SK-N-SH (cell line): ENCODE measurements around the gene DGKI. TPM values are rescaled to one million over a fixed set of nuclear protein-coding genes. Genes with fewer than 3 reads are reported as not detected.

Experiments used
- CTCF ChIA-PET: fragments of 300-600, 350-600 bp; formaldehyde crosslinking; extraction: SDS; loops from one replicate; lab custom pipeline; 2021; lab: Yijun Ruan, JAX
- POLR2A ChIA-PET: fragments of 350-600 bp; sonication (Branson Sonifier 250); formaldehyde crosslinking; extraction: SDS; loops from one replicate; lab custom pipeline; 2020; ENCODE audit warnings: antibody characterized with exemption, inconsistent platforms; lab: Yijun Ruan, JAX
- DNase-seq: peaks from one replicate; pipeline ENCODE4 v3.0.0; 2012
- H2AFZ ChIP-seq: fragments of 200-600 bp; sonication (generic); 2 replicates; pipeline ENCODE4 v1.8.1; 2016; ENCODE audit warnings: antibody characterized with exemption, mild to moderate bottlenecking, low read depth
- H3F3A ChIP-seq: fragments of 200-600 bp; sonication (generic); replicated peaks from 2 replicates; pipeline ENCODE3; 2016; ENCODE audit warnings: antibody characterized with exemption, mild to moderate bottlenecking; ENCODE audit not compliant: insufficient read depth
- H3K27ac ChIP-seq, 2 experiments: fragments of 200-500 bp in 1 of 2; fragments of 200-600 bp in 1 of 2; sonication (Bioruptor generic) in 1 of 2; sonication (generic), shearing (Covaris generic) in 1 of 2; 2 replicates each; pipeline versions ENCODE4 v1.5.1 to v1.6.1; 2014 to 2016; ENCODE audit warnings: low read depth in 2 of 2, inconsistent platforms in 1 of 2, low read length in 1 of 2, mild to moderate bottlenecking in 1 of 2, mixed read lengths in 1 of 2
- H3K27me3 ChIP-seq: fragments of 200-600 bp; sonication (generic), shearing (Covaris generic); 2 replicates; pipeline ENCODE4 v1.6.1; 2016; ENCODE audit warnings: mixed run types; ENCODE audit not compliant: insufficient read depth
- H3K36me3 ChIP-seq, 2 experiments: fragments of 200-500 bp in 1 of 2; fragments of 200-600 bp in 1 of 2; sonication (Bioruptor generic) in 1 of 2; sonication (generic) in 1 of 2; replicated peaks in 1 of 2; 2 replicates each; pipeline versions ENCODE3 to v1.5.1; 2014 to 2016; ENCODE audit warnings: low read length in 1 of 2, mild to moderate bottlenecking in 1 of 2; ENCODE audit not compliant: insufficient read depth in 2 of 2, control insufficient read depth in 1 of 2
- H3K4me1 ChIP-seq, 2 experiments: fragments of 200-500 bp in 1 of 2; fragments of 200-600 bp in 1 of 2; sonication (Bioruptor generic) in 1 of 2; sonication (generic), shearing (Covaris generic) in 1 of 2; 2 replicates each; pipeline versions ENCODE4 v1.5.1 to v1.6.1; 2014 to 2016; ENCODE audit warnings: low read depth in 1 of 2, low read length in 1 of 2, mixed run types in 1 of 2; ENCODE audit not compliant: insufficient read depth in 2 of 2, control insufficient read depth in 1 of 2
- H3K4me2 ChIP-seq: fragments of 200-600 bp; sonication (generic), shearing (Covaris generic); 2 replicates; pipeline ENCODE4 v1.6.1; 2017; ENCODE audit warnings: mixed run types
- H3K4me3 ChIP-seq, 2 experiments: fragments of 200-500 bp in 1 of 2; fragments of 200-600 bp in 1 of 2; sonication (Bioruptor generic) in 1 of 2; sonication (generic), shearing (Covaris generic) in 1 of 2; 2 replicates each; pipeline versions ENCODE4 v1.5.1 to v1.8.1; 2014 to 2016; ENCODE audit warnings: low read depth in 2 of 2, inconsistent platforms in 1 of 2, low read length in 1 of 2, mild to moderate bottlenecking in 1 of 2, mixed read lengths in 1 of 2, moderate library complexity in 1 of 2
- H3K79me2 ChIP-seq: fragments of 200-600 bp; sonication (generic); 2 replicates; pipeline ENCODE4 v1.8.1; 2017; ENCODE audit warnings: mild to moderate bottlenecking; ENCODE audit not compliant: insufficient read depth
- H3K9ac ChIP-seq: fragments of 200-600 bp; sonication (generic); 2 replicates; pipeline ENCODE4 v1.6.1; 2017; ENCODE audit warnings: mixed run types
- H3K9me2 ChIP-seq: fragments of 200-600 bp; sonication (generic); 2 replicates; pipeline ENCODE4 v1.6.1; 2017; ENCODE audit warnings: mixed run types
- H3K9me3 ChIP-seq: fragments of 200-600 bp; sonication (generic); 2 replicates; pipeline ENCODE4 v1.6.1; 2017; ENCODE audit warnings: mixed run types, mild to moderate bottlenecking, moderate library complexity
- H4K20me1 ChIP-seq: fragments of 200-600 bp; sonication (generic); 2 replicates; pipeline ENCODE4 v1.6.1; 2017; ENCODE audit warnings: mild to moderate bottlenecking, mixed run types; ENCODE audit not compliant: insufficient read depth
- CHD2 ChIP-seq: fragments of 150-350 bp; IDR thresholded peaks from 2 replicates; pipeline ENCODE4 v1.6.1; 2018; ENCODE audit warnings: low read length; ENCODE audit not compliant: partially characterized antibody
- EP300 ChIP-seq, 2 experiments: IDR thresholded peaks; 2 replicates each; pipeline versions ENCODE4 v1.4.0 to v1.6.1; 2012; ENCODE audit warnings: borderline replicate concordance in 1 of 2, low read depth in 1 of 2, low read length in 1 of 2
- FOSL2 ChIP-seq: IDR thresholded peaks from 2 replicates; pipeline ENCODE4 v1.4.0; 2012; ENCODE audit warnings: low read depth, mild to moderate bottlenecking, moderate library complexity, borderline replicate concordance
- FOXJ3 ChIP-seq: sonication (generic); formaldehyde crosslinking; IDR thresholded peaks from 2 replicates; pipeline ENCODE4 v1.5.1; 2020; ENCODE audit warnings: mild to moderate bottlenecking, missing genetic modification reagents
- GATA2 ChIP-seq: sonication (generic); formaldehyde crosslinking; IDR thresholded peaks from 2 replicates; pipeline ENCODE4 v1.5.0; 2020; ENCODE audit warnings: mild to moderate bottlenecking, missing genetic modification reagents
- NRF1 ChIP-seq: IDR thresholded peaks from 2 replicates; pipeline ENCODE4 v1.6.1; 2012; ENCODE audit warnings: low read depth, mild to moderate bottlenecking, low read length
- RAD21 ChIP-seq: IDR thresholded peaks from 2 replicates; pipeline ENCODE4 v1.6.1; 2012; ENCODE audit warnings: mild to moderate bottlenecking, low read length
- RCOR1 ChIP-seq: fragments of 150-350 bp; IDR thresholded peaks from 2 replicates; pipeline ENCODE4 v1.6.1; 2017; ENCODE audit warnings: antibody characterized with exemption, low read length
- RFX5 ChIP-seq: IDR thresholded peaks from 2 replicates; pipeline ENCODE4 v1.6.1; 2012; ENCODE audit warnings: mild to moderate bottlenecking, improper control_type of control experiment, low read length
- SIN3A ChIP-seq: IDR thresholded peaks from 2 replicates; pipeline ENCODE4 v1.6.1; 2012; ENCODE audit warnings: low read depth, mild to moderate bottlenecking, low read length, moderate library complexity, borderline replicate concordance
- WGBS: methylation state at CpG from one replicate; pipeline ENCODE4 v1.1.6; 2017; ENCODE audit warnings: low lambda C conversion rate; 5-methylcytosine and 5-hydroxymethylcytosine counted together
- polyA plus RNA-seq, 3 experiments: library from polyadenylated mRNA; depleted of rRNA; stranded (reverse); fragments of >200 nt; gene quantifications; 2 replicates each; pipeline ENCODE4 v1.2.3, GENCODE V29; 2012
- TF ChIP-seq, protein P1 (sequence below): IDR thresholded peaks from 2 replicates; pipeline ENCODE4 v1.4.0; 2012; ENCODE audit warnings: low read depth, borderline replicate concordance
- TF ChIP-seq, protein P2 (sequence below): fragments of 150-350 bp; IDR thresholded peaks from 2 replicates; pipeline ENCODE4 v1.6.1; 2017; ENCODE audit warnings: antibody characterized with exemption, low read length, low read depth, borderline replicate concordance
- TF ChIP-seq, protein P3 (sequence below): fragments of 200-600 bp; sonication (generic); IDR thresholded peaks from 2 replicates; pipeline ENCODE4 v1.6.1; 2017; ENCODE audit warnings: antibody characterized with exemption, mild to moderate bottlenecking, moderate library complexity

DGKI gene
- polyA plus RNA-seq, 1 of the 3 experiments (the other 2 are of a cell fraction), result 1.3 TPM

- 50% methylated on average over 1 of the region's 1 CpG for WGBS
- POLR2A ChIA-PET, result no interaction called here
- CTCF ChIA-PET, result interaction anchor here (1.1 to 1.2 kb wide), 3 partner anchors 11 to 176 kb away, joined by 3 to 4 read pairs (median 3); no protein-coding TSS in a partner anchor
Measured at GRCh38 chr7:137728426-137728825, 118.3 kb downstream of the DGKI start.

DNA sequence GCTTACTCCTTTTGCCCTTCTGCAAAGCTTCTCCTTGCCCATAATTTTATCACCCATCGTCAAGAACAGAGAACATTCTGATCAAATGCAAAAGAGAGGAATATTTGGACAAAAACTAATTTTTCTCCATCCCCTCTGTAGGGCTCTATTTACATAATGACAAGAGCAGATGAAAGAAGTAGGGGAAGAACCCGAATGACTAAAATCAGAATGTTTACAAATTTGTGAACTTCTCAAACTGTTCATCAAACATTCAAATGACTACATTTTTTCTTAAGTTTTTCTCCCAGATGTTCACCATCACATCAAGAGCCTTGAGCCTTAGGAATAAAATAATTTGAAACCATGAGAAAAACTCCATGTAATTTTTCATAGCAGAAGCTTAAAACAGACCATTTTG, 119.4 kb downstream of the DGKI start:
- Histone ChIP-seq H2AFZ (no peak overlapping the region), H3K4me3 (no peak overlapping the region), H3K27me3 (no peaks in the 10 kb centered on the region), H3K4me2 (no peak overlapping the region), H3F3A (no peaks in the 10 kb centered on the region), H3K9ac (no peak overlapping the region), H3K27ac (no peak overlapping the region), H3K79me2 (no peaks in the 10 kb centered on the region), H4K20me1 (no peaks in the 10 kb centered on the region), H3K4me1 (peaks cover 0 to 9% of the 10 kb centered on the region in 2 experiments; a peak in 1 of 4 replicates), H3K9me2 (no peaks in the 10 kb centered on the region), H3K9me3 (no peaks in the 10 kb centered on the region), H3K36me3 (peaks cover 0 to 15% of the 10 kb centered on the region in 2 experiments)
- TF ChIP-seq RAD21 (no peak), GATA2 (CRISPR knock-in tag) (no peak), RCOR1 (no peak), FOXJ3 (CRISPR knock-in tag) (no peak), RFX5 (no peak), EP300 (IDR thresholded peaks at IDR 0.05; ENCODE audit: borderline replicate concordance in 1 of 2, low read depth in 1 of 2, low read length in 1 of 2) (no peak)
- TF ChIP-seq, protein P1, sequence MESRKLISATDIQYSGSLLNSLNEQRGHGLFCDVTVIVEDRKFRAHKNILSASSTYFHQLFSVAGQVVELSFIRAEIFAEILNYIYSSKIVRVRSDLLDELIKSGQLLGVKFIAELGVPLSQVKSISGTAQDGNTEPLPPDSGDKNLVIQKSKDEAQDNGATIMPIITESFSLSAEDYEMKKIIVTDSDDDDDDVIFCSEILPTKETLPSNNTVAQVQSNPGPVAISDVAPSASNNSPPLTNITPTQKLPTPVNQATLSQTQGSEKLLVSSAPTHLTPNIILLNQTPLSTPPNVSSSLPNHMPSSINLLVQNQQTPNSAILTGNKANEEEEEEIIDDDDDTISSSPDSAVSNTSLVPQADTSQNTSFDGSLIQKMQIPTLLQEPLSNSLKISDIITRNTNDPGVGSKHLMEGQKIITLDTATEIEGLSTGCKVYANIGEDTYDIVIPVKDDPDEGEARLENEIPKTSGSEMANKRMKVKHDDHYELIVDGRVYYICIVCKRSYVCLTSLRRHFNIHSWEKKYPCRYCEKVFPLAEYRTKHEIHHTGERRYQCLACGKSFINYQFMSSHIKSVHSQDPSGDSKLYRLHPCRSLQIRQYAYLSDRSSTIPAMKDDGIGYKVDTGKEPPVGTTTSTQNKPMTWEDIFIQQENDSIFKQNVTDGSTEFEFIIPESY, result no peak
- TF ChIP-seq, protein P2, sequence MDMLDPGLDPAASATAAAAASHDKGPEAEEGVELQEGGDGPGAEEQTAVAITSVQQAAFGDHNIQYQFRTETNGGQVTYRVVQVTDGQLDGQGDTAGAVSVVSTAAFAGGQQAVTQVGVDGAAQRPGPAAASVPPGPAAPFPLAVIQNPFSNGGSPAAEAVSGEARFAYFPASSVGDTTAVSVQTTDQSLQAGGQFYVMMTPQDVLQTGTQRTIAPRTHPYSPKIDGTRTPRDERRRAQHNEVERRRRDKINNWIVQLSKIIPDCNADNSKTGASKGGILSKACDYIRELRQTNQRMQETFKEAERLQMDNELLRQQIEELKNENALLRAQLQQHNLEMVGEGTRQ, result no peak
- POLR2A ChIA-PET, result no interaction called here
- CTCF ChIA-PET, result interaction anchor here (1.1 to 1.3 kb wide), 3 partner anchors 10 to 15 kb away, joined by 3 to 5 read pairs (median 4); no protein-coding TSS in a partner anchor
- DNase-seq, result no peak
- WGBS, result 69% methylated on average over 2 of the region's 2 CpGs

More at GRCh38 chr7:137728426-137728825, 118.3 kb downstream of the DGKI start:
- Histone ChIP-seq H2AFZ (no peak overlapping the region), H3K27ac (no peak overlapping the region), H4K20me1 (no peaks in the 10 kb centered on the region), H3K4me2 (no peak overlapping the region), H3K36me3 (peaks cover 0 to 14% of the 10 kb centered on the region in 2 experiments), H3K79me2 (no peaks in the 10 kb centered on the region), H3K9ac (no peak overlapping the region), H3K4me3 (no peak overlapping the region), H3K27me3 (no peaks in the 10 kb centered on the region), H3K4me1 (peaks cover 0 to 9% of the 10 kb centered on the region in 2 experiments; a peak in 1 of 4 replicates), H3F3A (no peaks in the 10 kb centered on the region), H3K9me2 (no peaks in the 10 kb centered on the region), H3K9me3 (no peaks in the 10 kb centered on the region)
- no peak for DNase-seq
- TF ChIP-seq RCOR1, result no peak
- TF ChIP-seq, protein P1, result no peak
- no peak for TF ChIP-seq CHD2
- TF ChIP-seq SIN3A, result no peak
- TF ChIP-seq RFX5, result no peak
- no peak for TF ChIP-seq NRF1
- TF ChIP-seq FOSL2, result no peak
- TF ChIP-seq, protein P2, result no peak
- TF ChIP-seq GATA2 (CRISPR knock-in tag), result no peak
- TF ChIP-seq, protein P3, sequence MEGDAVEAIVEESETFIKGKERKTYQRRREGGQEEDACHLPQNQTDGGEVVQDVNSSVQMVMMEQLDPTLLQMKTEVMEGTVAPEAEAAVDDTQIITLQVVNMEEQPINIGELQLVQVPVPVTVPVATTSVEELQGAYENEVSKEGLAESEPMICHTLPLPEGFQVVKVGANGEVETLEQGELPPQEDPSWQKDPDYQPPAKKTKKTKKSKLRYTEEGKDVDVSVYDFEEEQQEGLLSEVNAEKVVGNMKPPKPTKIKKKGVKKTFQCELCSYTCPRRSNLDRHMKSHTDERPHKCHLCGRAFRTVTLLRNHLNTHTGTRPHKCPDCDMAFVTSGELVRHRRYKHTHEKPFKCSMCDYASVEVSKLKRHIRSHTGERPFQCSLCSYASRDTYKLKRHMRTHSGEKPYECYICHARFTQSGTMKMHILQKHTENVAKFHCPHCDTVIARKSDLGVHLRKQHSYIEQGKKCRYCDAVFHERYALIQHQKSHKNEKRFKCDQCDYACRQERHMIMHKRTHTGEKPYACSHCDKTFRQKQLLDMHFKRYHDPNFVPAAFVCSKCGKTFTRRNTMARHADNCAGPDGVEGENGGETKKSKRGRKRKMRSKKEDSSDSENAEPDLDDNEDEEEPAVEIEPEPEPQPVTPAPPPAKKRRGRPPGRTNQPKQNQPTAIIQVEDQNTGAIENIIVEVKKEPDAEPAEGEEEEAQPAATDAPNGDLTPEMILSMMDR, result no peak
